ENCODE measurements around the gene BCAM. TPM values are rescaled to one million over a fixed set of nuclear protein-coding genes. Genes with fewer than 3 reads are reported as not detected.
A peak's percentile ranks its signal among the peaks of the same experiment; 100 is the strongest.

BCAM gene, protein sequence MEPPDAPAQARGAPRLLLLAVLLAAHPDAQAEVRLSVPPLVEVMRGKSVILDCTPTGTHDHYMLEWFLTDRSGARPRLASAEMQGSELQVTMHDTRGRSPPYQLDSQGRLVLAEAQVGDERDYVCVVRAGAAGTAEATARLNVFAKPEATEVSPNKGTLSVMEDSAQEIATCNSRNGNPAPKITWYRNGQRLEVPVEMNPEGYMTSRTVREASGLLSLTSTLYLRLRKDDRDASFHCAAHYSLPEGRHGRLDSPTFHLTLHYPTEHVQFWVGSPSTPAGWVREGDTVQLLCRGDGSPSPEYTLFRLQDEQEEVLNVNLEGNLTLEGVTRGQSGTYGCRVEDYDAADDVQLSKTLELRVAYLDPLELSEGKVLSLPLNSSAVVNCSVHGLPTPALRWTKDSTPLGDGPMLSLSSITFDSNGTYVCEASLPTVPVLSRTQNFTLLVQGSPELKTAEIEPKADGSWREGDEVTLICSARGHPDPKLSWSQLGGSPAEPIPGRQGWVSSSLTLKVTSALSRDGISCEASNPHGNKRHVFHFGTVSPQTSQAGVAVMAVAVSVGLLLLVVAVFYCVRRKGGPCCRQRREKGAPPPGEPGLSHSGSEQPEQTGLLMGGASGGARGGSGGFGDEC
- 105 and 124 TPM in 2 replicates for total RNA-seq (ENCODE audit: low replicate concordance)
- long read RNA-seq: 0 reads

DNA sequence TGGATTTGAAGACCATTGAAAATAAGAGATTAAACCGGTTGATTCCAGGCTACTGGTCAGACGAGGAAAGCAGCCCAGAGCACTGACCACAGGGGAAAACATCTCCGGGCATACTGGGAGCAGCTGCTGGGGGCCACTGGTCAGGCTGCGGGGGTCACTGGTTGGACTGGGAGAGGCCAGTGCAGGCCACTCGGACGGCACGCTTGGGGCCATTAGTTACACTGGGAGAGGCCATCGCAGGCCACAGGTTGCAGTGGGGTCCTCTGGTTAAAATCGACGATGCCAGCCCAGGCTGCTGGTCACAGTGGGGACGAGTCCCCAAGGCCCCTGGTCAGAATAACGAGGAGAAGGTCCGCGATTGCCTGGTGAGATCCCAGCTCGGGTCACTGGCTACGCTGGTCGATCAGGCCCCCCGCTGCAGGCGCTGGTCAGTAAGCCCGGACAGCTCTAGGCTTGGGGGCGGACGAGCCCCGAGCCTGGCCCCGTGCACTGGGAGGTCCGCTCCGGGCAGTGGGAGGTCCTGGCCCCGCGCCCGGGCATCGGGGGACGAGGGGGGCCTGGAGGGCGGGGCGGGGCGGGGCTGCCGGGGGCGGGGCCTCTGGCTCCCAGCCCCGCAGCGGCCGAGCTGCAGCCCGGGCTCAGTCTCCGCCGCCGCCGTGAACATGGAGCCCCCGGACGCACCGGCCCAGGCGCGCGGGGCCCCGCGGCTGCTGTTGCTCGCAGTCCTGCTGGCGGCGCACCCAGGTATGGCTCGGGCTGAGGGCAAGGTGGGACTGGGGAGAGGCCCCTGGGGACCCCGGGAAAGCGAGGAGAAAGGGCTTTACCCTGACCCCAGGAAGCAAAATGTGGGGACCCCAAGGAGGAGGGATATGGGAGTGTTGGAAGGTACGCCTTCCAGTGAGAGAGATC is at the start of gene BCAM:
TSS of gene BCAM (plus strand) at position 641 of the 909 bp plus-strand sequence. CDS start at position 663, 22 bp downstream.
- H3K27ac Mint-ChIP-seq: peak within 1 kb of the TSS; percentile 72
- peaks cover 2% of the 10 kb centered on the region for H3K36me3 Mint-ChIP-seq
- peaks cover 24% of the 10 kb centered on the region for H3K4me1 Mint-ChIP-seq (ENCODE audit: unreplicated experiment)
- H3K4me3 Mint-ChIP-seq: peak within 1 kb of the TSS; percentile 84
- peak; percentile 79 for DNase-seq (ENCODE audit: extremely low spot score, unreplicated experiment)
- TF ChIP-seq CTCF (conservative IDR thresholded peaks at IDR 0.05): no peak
- H3K9me3 Mint-ChIP-seq: no peaks in the 10 kb centered on the region
- H3K27me3 Mint-ChIP-seq: peaks cover 3% of the 10 kb centered on the region

DNA sequence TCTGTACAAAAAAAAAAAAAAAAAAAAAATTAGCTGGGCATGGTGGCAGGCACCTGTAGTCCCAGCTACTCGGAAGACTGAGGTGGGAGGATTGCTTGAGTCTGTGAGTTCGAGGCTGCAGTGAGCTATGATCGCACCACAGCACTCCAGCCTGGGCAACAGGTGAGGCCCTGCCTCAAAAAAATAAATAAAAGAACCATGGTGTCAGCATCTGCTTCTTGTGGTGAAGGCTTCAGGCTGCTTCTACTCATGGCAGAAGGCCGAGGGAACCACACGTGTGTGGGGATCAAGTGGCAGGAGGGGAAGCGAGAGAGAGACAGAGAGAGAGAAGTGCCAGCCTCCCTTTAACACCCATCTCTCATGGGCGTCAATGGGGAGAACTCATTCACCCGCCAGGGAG is 46.9 kb upstream of the BCAM start:
- TF ChIP-seq CTCF (conservative IDR thresholded peaks at IDR 0.05): no peak
- no peak overlapping the region for H3K27ac Mint-ChIP-seq
- no peak for DNase-seq (ENCODE audit: extremely low spot score, unreplicated experiment)
- peaks cover 5% of the 10 kb centered on the region for H3K36me3 Mint-ChIP-seq
- H3K4me3 Mint-ChIP-seq: no peak overlapping the region
- H3K27me3 Mint-ChIP-seq: peaks cover 2% of the 10 kb centered on the region
- H3K9me3 Mint-ChIP-seq: no peaks in the 10 kb centered on the region
- peaks cover 14% of the 10 kb centered on the region for H3K4me1 Mint-ChIP-seq (ENCODE audit: unreplicated experiment)

DNA sequence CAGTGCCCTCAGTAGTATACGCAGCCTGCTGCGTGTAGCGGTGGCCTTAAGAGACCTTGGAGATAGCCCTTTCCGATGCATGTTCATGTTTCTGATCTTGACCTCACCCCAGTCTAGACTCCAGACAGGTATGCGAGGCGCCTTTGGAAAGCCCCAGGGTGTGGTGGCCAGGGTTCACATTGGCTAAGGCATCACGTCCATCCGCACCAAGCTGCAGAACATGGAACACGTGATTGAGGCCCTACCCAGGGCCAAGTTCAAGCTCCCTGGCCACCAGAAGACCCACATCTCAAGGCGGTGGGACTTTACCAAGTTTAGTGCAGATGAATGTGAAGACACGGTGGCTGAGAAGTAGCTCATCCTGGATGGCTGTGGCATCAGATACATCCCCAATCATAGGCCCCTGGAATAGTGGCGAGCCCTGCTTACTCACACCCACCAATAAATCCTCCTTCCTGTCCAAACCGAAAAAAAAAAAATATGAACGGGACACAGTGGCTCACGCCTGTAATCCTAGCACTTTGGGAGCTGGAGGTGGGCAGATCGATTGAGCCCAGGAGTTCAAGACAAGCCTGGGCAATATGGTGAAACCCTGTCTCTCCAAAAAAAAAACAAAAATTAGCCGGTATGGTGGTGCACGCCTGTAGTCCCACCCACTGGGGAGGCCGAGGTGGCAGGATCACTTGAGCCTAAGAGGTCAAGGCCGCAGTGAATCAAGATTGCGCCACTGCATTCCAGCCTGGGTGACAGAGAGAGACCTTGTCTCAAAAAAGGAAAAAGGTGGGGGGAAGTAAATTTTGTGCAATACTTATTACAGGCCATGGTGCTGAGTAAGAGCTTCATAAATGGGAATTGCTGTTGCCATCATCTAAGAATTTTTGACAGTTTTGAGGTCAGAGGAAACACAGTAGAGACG is 43.6 kb upstream of the BCAM start:
- no peaks in the 10 kb centered on the region for H3K4me1 Mint-ChIP-seq (ENCODE audit: unreplicated experiment)
- H3K27me3 Mint-ChIP-seq: peaks cover 4% of the 10 kb centered on the region
- H3K27ac Mint-ChIP-seq: peak overlapping the region; percentile 76
- no peak overlapping the region for H3K4me3 Mint-ChIP-seq
- no peak for DNase-seq (ENCODE audit: extremely low spot score, unreplicated experiment)
- no peak for TF ChIP-seq CTCF (conservative IDR thresholded peaks at IDR 0.05)
- no peaks in the 10 kb centered on the region for H3K36me3 Mint-ChIP-seq
- no peaks in the 10 kb centered on the region for H3K9me3 Mint-ChIP-seq

DNA sequence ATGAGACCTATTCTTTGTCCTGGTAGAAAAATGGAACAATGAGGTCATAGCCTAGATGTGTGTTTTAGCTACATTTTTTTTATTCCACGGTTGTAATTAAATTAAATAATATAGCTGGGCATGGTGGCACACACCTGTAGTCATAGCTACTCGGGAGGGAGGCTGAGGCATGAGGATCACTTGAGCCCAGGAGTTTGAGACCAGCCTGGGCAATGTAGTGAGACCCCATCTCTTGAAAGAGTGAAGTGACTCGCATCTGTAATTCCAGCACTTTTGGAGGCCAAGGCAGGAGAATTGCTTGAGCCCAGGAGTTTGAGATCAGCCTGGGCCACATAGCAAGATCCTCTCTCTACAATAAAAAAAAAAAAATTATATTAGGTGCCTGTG is 43.0 kb upstream of the BCAM start:
- peaks cover 6% of the 10 kb centered on the region for H3K4me1 Mint-ChIP-seq (ENCODE audit: unreplicated experiment)
- H3K9me3 Mint-ChIP-seq: no peaks in the 10 kb centered on the region

More for the DNA sequence above, 43.0 kb upstream of the BCAM start:
- Mint-ChIP-seq H3K4me3 (no peak overlapping the region), H3K36me3 (no peaks in the 10 kb centered on the region), H3K27ac (no peak overlapping the region), H3K27me3 (peaks cover 9% of the 10 kb centered on the region)
- DNase-seq (ENCODE audit: extremely low spot score, unreplicated experiment): no peak
- TF ChIP-seq CTCF (conservative IDR thresholded peaks at IDR 0.05): no peak

All from type B pancreatic cell (in vitro differentiated cells).